Caco-2 (cell line): ENCODE measurements around the gene SHPK. TPM values are rescaled to one million over a fixed set of nuclear protein-coding genes. Genes with fewer than 3 reads are reported as not detected.

ENCODE experiments used
- BruUV-seq: library from RNA; stranded (reverse); fragments of 400-500 nt; replicated peaks from 2 replicates; lab custom pipeline; 2021; lab: Mats Ljungman, UMichigan
- CTCF ChIA-PET: fragments of 300-600 bp; sonication (Branson Sonifier 250); formaldehyde crosslinking; loops from one replicate; lab custom pipeline; 2022; ENCODE audit warnings: antibody characterized with exemption; lab: Charles Lee
- POLR2A ChIA-PET: fragments of 300-600 bp; sonication (Branson Sonifier 250); formaldehyde crosslinking; loops from one replicate; lab custom pipeline; 2022; ENCODE audit warnings: antibody characterized with exemption; lab: Charles Lee
- DNase-seq, 2 experiments: peaks; one replicate each; pipeline versions ENCODE4 v3.0.0 to v3.0.0-alpha.2; 2020 to 2022
- H3K27me3 ChIP-seq: replicated peaks from 2 replicates; pipeline ENCODE4 v1.6.0; 2011; ENCODE audit warnings: low read length; ENCODE audit not compliant: control insufficient read depth, insufficient read depth
- H3K36me3 ChIP-seq: 2 replicates; pipeline ENCODE4 v1.5.1; 2011; ENCODE audit warnings: low read length; ENCODE audit not compliant: control insufficient read depth, insufficient read depth
- H3K4me1 ChIP-seq: fragments of 250-450 bp; sonication (Bioruptor Pico); 2 replicates; pipeline ENCODE4 v1.5.1; 2020; ENCODE audit warnings: mild to moderate bottlenecking
- H3K4me3 ChIP-seq: 2 replicates; pipeline ENCODE4 v1.5.1; 2011; ENCODE audit warnings: low read depth, mild to moderate bottlenecking, control low read depth, low read length
- H3K9me3 ChIP-seq: fragments of 250-450 bp; sonication (Bioruptor Pico); 2 replicates; pipeline ENCODE4 v1.5.1; 2020; ENCODE audit warnings: mild to moderate bottlenecking, moderate library complexity
- H3K27ac Mint-ChIP-seq: one replicate; pipeline ENCODE4 v1.8.0; 2022; ENCODE audit warnings: mixed read lengths; ENCODE audit not compliant: unreplicated experiment
- H3K27me3 Mint-ChIP-seq: one replicate; pipeline ENCODE4 v1.8.0; 2022; ENCODE audit warnings: mixed read lengths; ENCODE audit not compliant: insufficient read depth, unreplicated experiment
- H3K36me3 Mint-ChIP-seq: one replicate; pipeline ENCODE4 v1.8.0; 2022; ENCODE audit warnings: mild to moderate bottlenecking, mixed read lengths; ENCODE audit not compliant: insufficient read depth, unreplicated experiment
- H3K4me1 Mint-ChIP-seq: one replicate; pipeline ENCODE4 v1.8.0; 2022; ENCODE audit warnings: low read depth, mixed read lengths; ENCODE audit not compliant: unreplicated experiment
- H3K4me3 Mint-ChIP-seq: one replicate; pipeline ENCODE4 v1.8.0; 2022; ENCODE audit warnings: mild to moderate bottlenecking, moderate library complexity, mixed read lengths; ENCODE audit not compliant: unreplicated experiment
- H3K9me3 Mint-ChIP-seq: one replicate; pipeline ENCODE4 v1.8.0; 2022; ENCODE audit warnings: mixed read lengths; ENCODE audit not compliant: unreplicated experiment
- intact Hi-C: fragments of 100-400 bp; cut with micrococcal nuclease; formaldehyde crosslinking; loops from one replicate; pipeline ENCODE4 v1.10.0; 2022; ENCODE audit not compliant: unreplicated experiment
- total RNA-seq: library from RNA; stranded (reverse); gene quantifications from 2 replicates; pipeline ENCODE4 v1.2.3, GENCODE V29; 2022
- TF ChIP-seq, protein P1 (sequence below), 2 experiments: fragments of 200-600 bp in 1 of 2; IDR thresholded peaks; 1 replicate in 1 of 2; 2 replicates in 1 of 2; pipeline versions ENCODE4 v1.5.1 to v1.8.0; 2011 to 2022; ENCODE audit warnings: antibody characterized with exemption in 1 of 2, control low read depth in 1 of 2, inconsistent platforms in 1 of 2, low read depth in 1 of 2, low read length in 1 of 2, mild to moderate bottlenecking in 1 of 2, moderate library complexity in 1 of 2; ENCODE audit not compliant: insufficient read depth in 1 of 2, severe bottlenecking in 1 of 2, unreplicated experiment in 1 of 2

The SHPK gene
- total RNA-seq, 1 experiment from 2014 or later: 17.7 TPM

DNA sequence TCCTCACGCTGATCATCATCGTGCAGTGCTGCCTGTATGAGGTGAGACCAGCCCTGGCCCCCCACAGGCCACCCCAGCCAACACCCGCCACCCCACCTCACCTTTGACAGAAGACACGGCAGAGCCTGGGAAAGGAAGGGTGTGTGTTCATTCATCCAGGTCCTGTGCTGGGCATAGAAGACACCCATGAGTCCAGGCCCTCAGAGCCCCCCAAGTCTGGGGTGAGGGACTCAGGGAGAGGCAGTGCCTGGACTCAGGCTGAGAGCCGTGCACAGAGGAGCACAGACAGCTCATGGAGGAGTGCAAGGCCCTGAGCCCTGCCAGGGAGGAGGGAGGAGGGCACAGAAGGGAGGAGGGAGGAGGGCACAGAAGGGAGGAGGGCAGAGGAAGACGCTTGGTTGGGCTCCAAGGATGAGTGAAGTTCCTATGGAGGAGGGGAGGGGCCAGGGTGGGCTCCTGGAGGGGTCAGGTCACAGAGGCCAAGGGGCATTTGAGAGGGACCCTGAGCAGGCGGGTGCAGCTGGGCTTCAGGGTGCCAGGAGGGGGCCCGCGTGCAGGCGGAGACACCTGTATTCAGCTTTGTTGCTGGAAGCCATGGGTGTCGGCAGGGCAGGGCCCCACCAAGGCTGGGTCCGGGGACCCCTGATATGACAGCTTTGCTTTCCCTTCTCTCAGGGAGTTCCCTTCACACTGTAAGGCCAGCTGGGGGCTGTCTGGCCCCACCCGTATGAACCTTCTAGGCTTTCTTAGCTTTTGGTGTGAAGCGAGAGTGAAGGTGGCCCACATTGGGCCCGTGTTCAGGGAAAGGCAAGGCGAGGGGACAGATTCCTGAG, 20.9 kb upstream of the SHPK start:
- BruUV-seq: no TSS peak
- Mint-ChIP-seq H3K27me3 (no peaks in the 10 kb centered on the region), H3K27ac (peak overlapping the region; percentile 70), H3K9me3 (no peaks in the 10 kb centered on the region), H3K36me3 (peaks cover 14% of the 10 kb centered on the region), H3K4me3 (no peak overlapping the region), H3K4me1 (no peaks in the 10 kb centered on the region)
- CTCF ChIA-PET: no interaction called here
- TF ChIP-seq, protein P1, sequence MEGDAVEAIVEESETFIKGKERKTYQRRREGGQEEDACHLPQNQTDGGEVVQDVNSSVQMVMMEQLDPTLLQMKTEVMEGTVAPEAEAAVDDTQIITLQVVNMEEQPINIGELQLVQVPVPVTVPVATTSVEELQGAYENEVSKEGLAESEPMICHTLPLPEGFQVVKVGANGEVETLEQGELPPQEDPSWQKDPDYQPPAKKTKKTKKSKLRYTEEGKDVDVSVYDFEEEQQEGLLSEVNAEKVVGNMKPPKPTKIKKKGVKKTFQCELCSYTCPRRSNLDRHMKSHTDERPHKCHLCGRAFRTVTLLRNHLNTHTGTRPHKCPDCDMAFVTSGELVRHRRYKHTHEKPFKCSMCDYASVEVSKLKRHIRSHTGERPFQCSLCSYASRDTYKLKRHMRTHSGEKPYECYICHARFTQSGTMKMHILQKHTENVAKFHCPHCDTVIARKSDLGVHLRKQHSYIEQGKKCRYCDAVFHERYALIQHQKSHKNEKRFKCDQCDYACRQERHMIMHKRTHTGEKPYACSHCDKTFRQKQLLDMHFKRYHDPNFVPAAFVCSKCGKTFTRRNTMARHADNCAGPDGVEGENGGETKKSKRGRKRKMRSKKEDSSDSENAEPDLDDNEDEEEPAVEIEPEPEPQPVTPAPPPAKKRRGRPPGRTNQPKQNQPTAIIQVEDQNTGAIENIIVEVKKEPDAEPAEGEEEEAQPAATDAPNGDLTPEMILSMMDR (IDR thresholded peaks at IDR 0.05; ENCODE audit: insufficient read depth in 1 of 2, low read depth in 1 of 2, low read length in 1 of 2, severe bottlenecking in 1 of 2, unreplicated experiment in 1 of 2): no peak
- no peak for DNase-seq
- no peaks in the 10 kb centered on the region for H3K9me3 ChIP-seq
- H3K4me3 ChIP-seq: no peak overlapping the region
- no peaks in the 10 kb centered on the region; the same call in 1 of the 2 replicates for H3K36me3 ChIP-seq
- intact Hi-C loops: no loop called here
- H3K4me1 ChIP-seq: no peaks in the 10 kb centered on the region
- no peaks in the 10 kb centered on the region for H3K27me3 ChIP-seq
- POLR2A ChIA-PET: no interaction called here

GRCh38 chr17:3656353-3656752, 20.3 kb upstream of the SHPK start:
- no peak overlapping the region for H3K4me3 ChIP-seq
- H3K4me1 Mint-ChIP-seq: no peaks in the 10 kb centered on the region
- no peaks in the 10 kb centered on the region for H3K27me3 Mint-ChIP-seq
- H3K4me3 Mint-ChIP-seq: no peak overlapping the region
- no peaks in the 10 kb centered on the region for H3K9me3 Mint-ChIP-seq
- peak overlapping the region; percentile 70 for H3K27ac Mint-ChIP-seq
- TF ChIP-seq, protein P1 (IDR thresholded peaks at IDR 0.05; ENCODE audit: insufficient read depth in 1 of 2, low read depth in 1 of 2, low read length in 1 of 2, severe bottlenecking in 1 of 2, unreplicated experiment in 1 of 2): no peak
- H3K27me3 ChIP-seq: no peaks in the 10 kb centered on the region
- no TSS peak for BruUV-seq
- H3K4me1 ChIP-seq: no peaks in the 10 kb centered on the region
- ChIA-PET POLR2A (no interaction called here), CTCF (no interaction called here)
- no peaks in the 10 kb centered on the region; the same call in 1 of the 2 replicates for H3K36me3 ChIP-seq
- DNase-seq: no peak
- peaks cover 13% of the 10 kb centered on the region for H3K36me3 Mint-ChIP-seq
- intact Hi-C loops: no loop called here
- H3K9me3 ChIP-seq: no peaks in the 10 kb centered on the region

DNA sequence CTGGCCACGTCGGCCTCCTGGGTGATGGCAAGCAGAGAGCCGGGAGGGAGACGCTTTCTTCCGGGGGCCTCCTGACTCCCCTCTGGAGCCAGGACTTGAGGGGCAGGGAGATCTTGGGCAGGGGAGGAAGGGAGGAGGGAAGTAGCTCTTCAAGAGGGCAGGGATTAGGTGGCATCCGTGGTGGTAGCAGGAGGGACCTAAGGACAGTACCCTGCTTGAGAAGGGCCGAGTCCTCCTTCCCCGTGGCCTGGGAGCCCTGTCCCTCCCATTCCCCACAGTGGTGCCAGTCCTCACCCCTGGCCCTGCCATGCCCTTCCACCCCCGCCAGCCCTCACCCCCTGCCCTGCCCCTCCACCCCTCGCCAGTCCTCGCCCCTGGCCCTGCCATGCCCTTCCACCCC, 19.7 kb upstream of the SHPK start:
- no peaks in the 10 kb centered on the region; the same call in 1 of the 2 replicates for H3K36me3 ChIP-seq
- ChIA-PET POLR2A (interaction anchor here (0.6 kb wide), 1 partner anchor 44 kb away, joined by 3 read pairs; no protein-coding TSS in a partner anchor), CTCF (interaction anchor here (0.5 kb wide), 1 partner anchor 10 kb away, joined by 3 read pairs; no protein-coding TSS in a partner anchor)
- no peaks in the 10 kb centered on the region for H3K9me3 ChIP-seq
- no peak for DNase-seq
- Mint-ChIP-seq H3K4me1 (no peaks in the 10 kb centered on the region), H3K9me3 (no peaks in the 10 kb centered on the region), H3K4me3 (no peak overlapping the region), H3K27ac (no peak overlapping the region), H3K36me3 (peaks cover 8% of the 10 kb centered on the region), H3K27me3 (no peaks in the 10 kb centered on the region)
- TF ChIP-seq, protein P1 (IDR thresholded peaks at IDR 0.05; ENCODE audit: insufficient read depth in 1 of 2, low read depth in 1 of 2, low read length in 1 of 2, severe bottlenecking in 1 of 2, unreplicated experiment in 1 of 2): no peak
- no peaks in the 10 kb centered on the region for H3K4me1 ChIP-seq
- intact Hi-C loops: no loop called here
- no TSS peak for BruUV-seq
- H3K27me3 ChIP-seq: no peaks in the 10 kb centered on the region
- H3K4me3 ChIP-seq: no peak overlapping the region
